ENCODE data around the gene ARL3.
"Not testable (repeated sequence)": the region's sequence is repeated elsewhere in the genome, so short reads cannot be mapped to it uniquely, and the experiment has no call there.

The ARL3 gene

DNA sequence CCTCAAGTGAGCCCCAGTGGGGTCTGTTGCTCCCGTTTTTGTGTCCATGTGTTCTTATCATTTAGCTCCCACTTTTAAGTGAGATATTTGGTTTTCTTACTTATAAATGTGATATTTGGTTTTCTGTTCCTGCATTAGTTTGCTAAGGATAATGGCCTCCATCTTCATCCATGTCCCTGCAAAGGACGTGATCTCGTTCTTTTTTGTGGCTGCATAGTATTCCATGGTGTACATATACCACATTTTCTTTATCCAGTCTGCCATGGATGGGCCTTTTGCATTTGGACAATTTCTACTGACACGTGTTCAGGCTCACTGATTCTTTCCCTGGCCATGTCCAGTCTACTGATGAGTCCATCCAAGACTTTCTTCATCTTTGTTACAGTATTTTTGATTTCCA, 9.8 kb upstream of the ARL3 start:
- H3K4me3 ChIP-seq (ENCODE audit: low read length) = no peak overlapping the region
- DNase-seq (ENCODE audit: low read depth) = no peak
- TF ChIP-seq CTCF (conservative IDR thresholded peaks at IDR 0.05; ENCODE audit: low read depth, low read length) = no peak

- TF ChIP-seq CTCF (conservative IDR thresholded peaks at IDR 0.05; ENCODE audit: low read depth, low read length) = no peak
- H3K4me3 ChIP-seq (ENCODE audit: low read length) = no peak overlapping the region
- no peak for DNase-seq (ENCODE audit: low read depth)
These were observed 7.8 kb upstream of the ARL3 start for GRCh38 chr10:102721954-102722353.

- no peak for TF ChIP-seq CTCF (conservative IDR thresholded peaks at IDR 0.05; ENCODE audit: low read depth, low read length)
These were observed 6.6 kb upstream of the ARL3 start for GRCh38 chr10:102720775-102721301.

DNA sequence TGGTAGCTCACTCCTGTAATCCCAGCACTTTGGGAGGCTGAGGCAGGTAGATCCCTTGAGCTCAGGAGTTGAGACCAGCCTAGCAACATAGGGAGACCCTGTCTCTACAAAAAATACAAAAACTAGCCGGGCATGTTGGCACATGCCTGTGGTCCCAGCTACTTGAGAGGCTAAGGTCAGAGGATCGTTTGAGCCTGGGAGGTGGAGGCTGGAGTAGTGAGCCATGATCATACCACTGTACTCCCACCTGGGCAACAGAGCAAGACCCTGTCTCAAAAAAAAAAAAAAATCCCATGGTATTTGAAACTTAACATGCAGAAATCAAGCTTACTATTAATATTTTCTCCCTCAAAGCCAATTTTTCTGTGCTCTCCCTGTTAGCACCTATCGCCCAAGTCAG, 6.1 kb upstream of the ARL3 start:
- no peak overlapping the region for H3K4me3 ChIP-seq (ENCODE audit: low read length)
- DNase-seq (ENCODE audit: low read depth) = no peak
- no peak for TF ChIP-seq CTCF (conservative IDR thresholded peaks at IDR 0.05; ENCODE audit: low read depth, low read length)

More at GRCh38 chr10:102720775-102721301, 6.6 kb upstream of the ARL3 start:
- H3K4me3 ChIP-seq (ENCODE audit: low read length) = no peak overlapping the region
- DNase-seq (ENCODE audit: low read depth) = no peak

DNA sequence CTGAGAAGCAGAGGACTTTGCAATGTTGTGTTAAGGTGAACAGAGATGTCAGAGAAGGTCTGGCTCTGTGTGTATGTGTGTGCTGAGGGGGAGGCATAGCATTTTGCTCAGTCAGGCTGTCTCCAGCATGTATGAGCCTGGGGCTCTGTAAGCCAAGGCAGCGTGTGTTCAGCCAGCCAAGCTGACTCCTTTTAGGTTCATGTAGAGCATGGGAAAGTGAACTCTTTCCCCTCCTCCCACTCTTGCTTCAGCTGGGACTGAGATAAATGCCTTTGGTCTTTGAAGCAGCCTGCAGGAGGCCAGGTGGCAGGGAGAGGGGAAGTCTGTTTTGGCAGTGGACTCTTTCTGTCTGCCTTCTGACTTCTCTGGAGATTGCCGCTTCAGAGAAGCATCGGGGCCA, 4.0 kb upstream of the ARL3 start:
- no peak for DNase-seq (ENCODE audit: low read depth)

GRCh38 chr10:102716900-102717565, 2.8 kb upstream of the ARL3 start:
- not testable (repeated sequence) for DNase-seq (ENCODE audit: low read depth); H3K4me3 ChIP-seq (ENCODE audit: low read length)

More for the DNA sequence above, 4.0 kb upstream of the ARL3 start:
- H3K4me3 ChIP-seq (ENCODE audit: low read length) = no peak overlapping the region
- TF ChIP-seq CTCF (conservative IDR thresholded peaks at IDR 0.05; ENCODE audit: low read depth, low read length) = no peak

DNA sequence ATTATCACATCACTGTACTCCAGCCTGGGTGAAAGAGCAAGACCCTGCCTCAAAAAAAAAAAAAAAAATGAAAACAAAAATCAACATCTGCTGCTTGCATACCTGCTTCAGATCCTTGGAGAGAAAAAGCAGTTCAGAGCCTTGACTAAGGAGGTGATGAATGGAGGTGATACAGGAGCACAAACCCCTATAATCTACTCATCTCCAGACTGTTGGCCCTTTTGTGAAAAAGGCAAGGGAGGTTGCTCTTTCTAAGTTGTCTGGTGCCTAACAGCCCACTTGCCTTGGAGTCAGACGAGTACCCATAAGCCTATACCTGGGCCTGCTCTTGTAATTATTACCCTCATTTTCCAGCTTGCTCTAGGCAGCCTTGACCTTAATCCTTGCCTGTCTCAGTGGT, 1.7 kb upstream of the ARL3 start:
- DNase-seq (ENCODE audit: low read depth) = no peak
- no peak for TF ChIP-seq CTCF (conservative IDR thresholded peaks at IDR 0.05; ENCODE audit: low read depth, low read length)
- no peak overlapping the region for H3K4me3 ChIP-seq (ENCODE audit: low read length)

Measured in retinal pigment epithelial cell (primary cell).